SK-N-SH treated with all-trans-retinoic acid at 6 μM for 48 hours (cell line): Measurements from ENCODE around the gene FBXW4.

ENCODE experiments used
- ATAC-seq: fragments of 200-7000 bp; cut with Tn5 transposase; 3 replicates; pipeline ENCODE4 v1.9.1; 2020; ENCODE audit warnings: mild to moderate bottlenecking, moderate library complexity
- ARNTL ChIP-seq: fragments of 450-650 bp; formaldehyde crosslinking; IDR thresholded peaks from 2 replicates; pipeline ENCODE4 v1.5.0; 2020; ENCODE audit warnings: low read depth, mild to moderate bottlenecking, moderate library complexity, borderline replicate concordance
- CREB5 ChIP-seq: fragments of 250-450 bp; sonication (Bioruptor Pico); IDR thresholded peaks from 2 replicates; pipeline ENCODE4 v1.5.1; 2020; ENCODE audit warnings: low read depth, mild to moderate bottlenecking, moderate library complexity
- CSDC2 ChIP-seq: fragments of 250-450 bp; sonication (Bioruptor Pico); IDR thresholded peaks from 2 replicates; pipeline ENCODE4 v1.5.0; 2020; ENCODE audit warnings: mild to moderate bottlenecking, moderate library complexity
- CSRNP3 ChIP-seq: fragments of 250-450 bp; sonication (Bioruptor Pico); IDR thresholded peaks from 2 replicates; pipeline ENCODE4 v1.5.1; 2021; ENCODE audit warnings: mild to moderate bottlenecking, moderate library complexity
- ESRRG ChIP-seq: fragments of 250-450 bp; sonication (Bioruptor Pico); IDR thresholded peaks from 2 replicates; pipeline ENCODE4 v1.6.1; 2021; ENCODE audit warnings: mild to moderate bottlenecking
- GLIS3 ChIP-seq: fragments of 250-450 bp; sonication (Bioruptor Pico); IDR thresholded peaks from 2 replicates; pipeline ENCODE4 v1.5.0; 2020; ENCODE audit warnings: mild to moderate bottlenecking, moderate library complexity
- ISL1 ChIP-seq: fragments of 250-450 bp; sonication (Bioruptor Pico); IDR thresholded peaks from 2 replicates; pipeline ENCODE4 v2.1.2; 2022; ENCODE audit warnings: mild to moderate bottlenecking, moderate library complexity
- OSR1 ChIP-seq: fragments of 250-450 bp; sonication (Bioruptor Pico); IDR thresholded peaks from 2 replicates; pipeline ENCODE4 v1.8.0; 2022; ENCODE audit warnings: moderate library complexity, mild to moderate bottlenecking, inconsistent platforms
- PATZ1 ChIP-seq: fragments of 250-450 bp; sonication (Bioruptor Pico); IDR thresholded peaks from 2 replicates; pipeline ENCODE4 v1.8.0; 2020; ENCODE audit warnings: mild to moderate bottlenecking, moderate library complexity, borderline replicate concordance
- POU6F1 ChIP-seq: fragments of 250-450 bp; sonication (Bioruptor Pico); IDR thresholded peaks from 2 replicates; pipeline ENCODE4 v1.8.0; 2021; ENCODE audit warnings: low read depth, mild to moderate bottlenecking, moderate library complexity, borderline replicate concordance
- PPARA ChIP-seq: fragments of 250-450 bp; sonication (Bioruptor Pico); IDR thresholded peaks from 2 replicates; pipeline ENCODE4 v1.5.0; 2020; ENCODE audit warnings: mild to moderate bottlenecking, borderline replicate concordance
- RARB ChIP-seq: fragments of 250-450 bp; sonication (Bioruptor Pico); IDR thresholded peaks from 2 replicates; pipeline ENCODE4 v1.8.0; 2021; ENCODE audit warnings: mild to moderate bottlenecking, moderate library complexity
- SNAI2 ChIP-seq: fragments of 250-450 bp; sonication (Bioruptor Pico); IDR thresholded peaks from 2 replicates; pipeline ENCODE4 v1.5.0; 2020; ENCODE audit warnings: mild to moderate bottlenecking, moderate library complexity
- TCF4 ChIP-seq: fragments of 250-450 bp; sonication (Bioruptor Pico); IDR thresholded peaks from 2 replicates; pipeline ENCODE4 v1.8.0; 2021; ENCODE audit warnings: mild to moderate bottlenecking, moderate library complexity, borderline replicate concordance
- TOX ChIP-seq: fragments of 250-450 bp; sonication (Bioruptor Pico); IDR thresholded peaks from 2 replicates; pipeline ENCODE4 v1.8.0; 2021; ENCODE audit warnings: mild to moderate bottlenecking, moderate library complexity, borderline replicate concordance
- TSHZ2 ChIP-seq: fragments of 250-450 bp; sonication (Bioruptor Pico); IDR thresholded peaks from 2 replicates; pipeline ENCODE4 v1.5.0; 2020; ENCODE audit warnings: mild to moderate bottlenecking, moderate library complexity
- ZC3H10 ChIP-seq: fragments of 250-450 bp; sonication (Bioruptor Pico); IDR thresholded peaks from 2 replicates; pipeline ENCODE4 v1.5.1; 2021; ENCODE audit warnings: mild to moderate bottlenecking, moderate library complexity
- ZFP3 ChIP-seq: fragments of 250-450 bp; sonication (Bioruptor Pico); IDR thresholded peaks from 2 replicates; pipeline ENCODE4 v1.5.0; 2020; ENCODE audit warnings: mild to moderate bottlenecking, moderate library complexity
- ZFP30 ChIP-seq: fragments of 450-650 bp; formaldehyde crosslinking; IDR thresholded peaks from 2 replicates; pipeline ENCODE4 v1.5.0; 2022; ENCODE audit warnings: mild to moderate bottlenecking, moderate library complexity
- ZNF565 ChIP-seq: fragments of 450-650 bp; formaldehyde crosslinking; conservative IDR thresholded peaks from 2 replicates; pipeline ENCODE4 v1.5.0; 2020; ENCODE audit warnings: low read depth, mild to moderate bottlenecking, moderate library complexity
- ZNF70 ChIP-seq: fragments of 450-650 bp; formaldehyde crosslinking; IDR thresholded peaks from 2 replicates; pipeline ENCODE4 v1.5.0; 2020; ENCODE audit warnings: mild to moderate bottlenecking, moderate library complexity
- ZNF8 ChIP-seq: fragments of 450-650 bp; formaldehyde crosslinking; IDR thresholded peaks from 2 replicates; pipeline ENCODE4 v1.5.0; 2020; ENCODE audit warnings: mild to moderate bottlenecking, moderate library complexity

FBXW4 gene

GRCh38 chr10:101710793-101711192 lies 15.8 kb upstream of the FBXW4 start:
- TF ChIP-seq CSRNP3 (CRISPR knock-in tag) = no peak
- TF ChIP-seq TSHZ2 (CRISPR knock-in tag) = no peak
- TF ChIP-seq TCF4 (CRISPR knock-in tag) = no peak
- TF ChIP-seq ESRRG = no peak
- TF ChIP-seq TOX (CRISPR knock-in tag) = no peak
- TF ChIP-seq ZNF8 (CRISPR knock-in tag) = no peak
- no peak for TF ChIP-seq ZNF565 (CRISPR knock-in tag)
- no peak for TF ChIP-seq PPARA (CRISPR knock-in tag)
- TF ChIP-seq PATZ1 (CRISPR knock-in tag) = no peak
- no peak for TF ChIP-seq ZFP30 (CRISPR knock-in tag)
- TF ChIP-seq ZNF70 (CRISPR knock-in tag) = no peak
- no peak for TF ChIP-seq ARNTL (CRISPR knock-in tag)
- no peak for TF ChIP-seq GLIS3 (CRISPR knock-in tag)
- no peak for ATAC-seq

- ATAC-seq = no peak
- TF ChIP-seq SNAI2 (CRISPR knock-in tag) (no peak), PPARA (CRISPR knock-in tag) (no peak), CSRNP3 (CRISPR knock-in tag) (no peak), ARNTL (CRISPR knock-in tag) (no peak), RARB (no peak), ZFP3 (CRISPR knock-in tag) (no peak), ESRRG (no peak), CSDC2 (CRISPR knock-in tag) (no peak), PATZ1 (CRISPR knock-in tag) (no peak), OSR1 (CRISPR knock-in tag) (no peak), GLIS3 (CRISPR knock-in tag) (no peak), ZNF70 (CRISPR knock-in tag) (no peak), POU6F1 (CRISPR knock-in tag) (no peak), ISL1 (CRISPR knock-in tag) (no peak), ZC3H10 (CRISPR knock-in tag) (no peak), CREB5 (CRISPR knock-in tag) (no peak), ZNF8 (CRISPR knock-in tag) (no peak), TOX (CRISPR knock-in tag) (no peak)
Measured at GRCh38 chr10:101710059-101710695, 15.2 kb upstream of the FBXW4 start.
